GM18909 (cell line): Measurements from ENCODE around the gene TMPO.
"Not testable (repeated sequence)": the region's sequence is repeated elsewhere in the genome, so short reads cannot be mapped to it uniquely, and the experiment has no call there.

ENCODE experiments used
- ATAC-seq: cut with Tn5 transposase; IDR thresholded peaks from one replicate; pipeline ENCODE4 v1.9.1; 2021; ENCODE audit warnings: mild to moderate bottlenecking; ENCODE audit not compliant: unreplicated experiment, poor library complexity

Gene TMPO, protein sequence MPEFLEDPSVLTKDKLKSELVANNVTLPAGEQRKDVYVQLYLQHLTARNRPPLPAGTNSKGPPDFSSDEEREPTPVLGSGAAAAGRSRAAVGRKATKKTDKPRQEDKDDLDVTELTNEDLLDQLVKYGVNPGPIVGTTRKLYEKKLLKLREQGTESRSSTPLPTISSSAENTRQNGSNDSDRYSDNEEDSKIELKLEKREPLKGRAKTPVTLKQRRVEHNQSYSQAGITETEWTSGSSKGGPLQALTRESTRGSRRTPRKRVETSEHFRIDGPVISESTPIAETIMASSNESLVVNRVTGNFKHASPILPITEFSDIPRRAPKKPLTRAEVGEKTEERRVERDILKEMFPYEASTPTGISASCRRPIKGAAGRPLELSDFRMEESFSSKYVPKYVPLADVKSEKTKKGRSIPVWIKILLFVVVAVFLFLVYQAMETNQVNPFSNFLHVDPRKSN

DNA sequence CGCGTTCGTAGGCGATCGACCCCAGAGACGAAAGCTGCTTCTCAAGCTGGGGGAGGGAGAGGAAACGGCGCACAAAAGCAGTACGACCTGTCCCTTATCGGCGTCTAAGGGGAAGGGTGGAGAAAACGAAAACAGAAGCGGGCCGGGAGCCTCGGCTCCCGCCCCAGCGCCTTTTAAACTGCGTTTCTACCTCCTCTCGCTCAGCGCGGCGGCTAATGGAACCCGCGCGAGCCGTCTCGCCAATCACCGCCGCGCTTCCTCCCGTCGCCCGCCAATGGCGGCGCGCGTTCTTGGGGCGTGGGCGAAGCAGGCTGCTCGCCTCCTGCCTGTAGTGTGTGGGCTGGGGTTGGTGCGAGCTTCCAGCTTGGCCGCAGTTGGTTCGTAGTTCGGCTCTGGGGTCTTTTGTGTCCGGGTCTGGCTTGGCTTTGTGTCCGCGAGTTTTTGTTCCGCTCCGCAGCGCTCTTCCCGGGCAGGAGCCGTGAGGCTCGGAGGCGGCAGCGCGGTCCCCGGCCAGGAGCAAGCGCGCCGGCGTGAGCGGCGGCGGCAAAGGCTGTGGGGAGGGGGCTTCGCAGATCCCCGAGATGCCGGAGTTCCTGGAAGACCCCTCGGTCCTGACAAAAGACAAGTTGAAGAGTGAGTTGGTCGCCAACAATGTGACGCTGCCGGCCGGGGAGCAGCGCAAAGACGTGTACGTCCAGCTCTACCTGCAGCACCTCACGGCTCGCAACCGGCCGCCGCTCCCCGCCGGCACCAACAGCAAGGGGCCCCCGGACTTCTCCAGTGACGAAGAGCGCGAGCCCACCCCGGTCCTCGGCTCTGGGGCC is at the start of gene TMPO:
Gene TMPO (plus strand): TSS at position 304 of the 824 bp plus-strand sequence. CDS start 278 bp downstream, at position 582.
- peak; percentile 85 for ATAC-seq

DNA sequence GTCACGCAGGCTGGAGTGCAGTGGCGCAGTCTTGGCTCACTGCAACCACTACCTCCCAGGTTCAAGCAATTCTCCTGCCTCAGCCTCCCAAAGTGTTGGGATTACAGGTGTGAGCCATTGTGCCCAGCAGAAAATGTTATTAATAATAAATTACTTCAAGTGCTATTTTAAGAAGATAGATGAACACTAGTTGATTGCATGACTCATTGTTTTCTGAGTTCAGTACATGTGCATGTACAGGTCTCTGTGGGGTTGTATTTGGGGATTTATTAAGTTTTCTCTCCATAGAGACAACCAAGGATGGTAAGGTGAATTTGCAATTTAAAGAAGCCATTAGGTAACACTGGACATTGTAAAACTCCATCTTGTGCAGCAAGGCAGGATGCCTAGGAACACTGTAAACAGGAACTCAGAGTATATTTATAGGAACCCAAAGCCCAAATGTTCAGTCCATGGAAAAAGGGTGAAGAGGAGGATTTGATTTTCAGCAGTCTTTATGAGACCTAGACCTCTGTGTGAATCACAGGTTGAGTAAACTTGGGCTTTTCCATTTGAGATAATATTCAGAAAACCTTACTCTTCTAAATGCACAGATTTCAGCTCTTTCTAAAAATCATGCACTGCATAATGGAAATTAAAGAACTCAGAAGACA is 49.3 kb upstream of the TMPO start:
- ATAC-seq, result no peak

DNA sequence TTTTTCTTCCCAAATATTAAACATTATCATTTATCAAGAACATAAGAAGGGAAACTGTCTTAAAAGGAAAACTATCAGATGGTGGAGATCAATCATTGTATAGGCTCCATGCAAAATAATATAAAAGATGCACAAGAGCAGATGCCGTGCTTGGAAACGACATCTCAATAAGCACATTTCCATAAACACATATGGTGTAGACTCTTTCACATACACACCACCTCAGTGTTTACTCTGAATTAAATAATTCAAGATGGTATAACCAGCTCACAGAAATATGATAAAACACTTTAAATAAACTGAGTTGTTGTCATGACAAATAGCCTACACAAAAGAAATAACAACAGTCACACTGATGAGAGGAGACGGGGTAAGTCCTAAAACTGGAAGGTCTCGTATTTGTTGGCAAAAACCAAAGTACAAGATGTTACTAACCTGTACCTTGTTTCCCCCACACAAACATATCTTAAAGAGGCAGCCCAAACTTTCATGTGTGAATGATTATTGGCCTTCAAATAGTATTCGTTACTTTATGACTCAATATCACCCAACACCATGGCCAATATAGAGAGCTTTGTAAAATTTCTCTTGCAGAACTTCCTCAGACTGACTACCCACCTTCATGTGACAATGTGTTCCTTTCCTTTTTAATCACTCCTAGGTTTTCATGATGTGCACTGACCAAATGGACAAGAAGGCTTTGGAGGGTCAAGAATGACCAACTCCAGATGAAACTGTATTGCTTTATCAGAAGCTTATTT is 48.6 kb upstream of the TMPO start:
- no peak for ATAC-seq

DNA sequence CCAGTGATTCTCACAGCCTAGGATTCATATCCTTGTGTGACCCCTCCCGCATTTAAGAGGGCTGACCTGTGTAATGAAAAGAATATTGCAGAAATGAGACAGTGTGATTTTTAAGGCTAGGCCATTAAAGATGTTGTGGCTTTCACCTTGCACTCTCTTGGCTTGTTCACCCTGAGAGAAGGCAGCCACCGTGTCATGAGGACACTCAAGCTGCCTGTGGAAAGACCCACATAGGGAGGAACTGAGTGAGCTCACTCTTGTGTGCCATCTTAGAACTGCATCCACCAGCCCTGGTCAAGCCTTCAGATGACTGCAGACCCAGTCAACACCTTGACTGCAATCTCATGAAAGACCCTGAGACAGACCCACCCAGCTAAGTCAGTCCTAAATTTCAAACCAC is 46.3 kb upstream of the TMPO start:
- ATAC-seq, result no peak

DNA sequence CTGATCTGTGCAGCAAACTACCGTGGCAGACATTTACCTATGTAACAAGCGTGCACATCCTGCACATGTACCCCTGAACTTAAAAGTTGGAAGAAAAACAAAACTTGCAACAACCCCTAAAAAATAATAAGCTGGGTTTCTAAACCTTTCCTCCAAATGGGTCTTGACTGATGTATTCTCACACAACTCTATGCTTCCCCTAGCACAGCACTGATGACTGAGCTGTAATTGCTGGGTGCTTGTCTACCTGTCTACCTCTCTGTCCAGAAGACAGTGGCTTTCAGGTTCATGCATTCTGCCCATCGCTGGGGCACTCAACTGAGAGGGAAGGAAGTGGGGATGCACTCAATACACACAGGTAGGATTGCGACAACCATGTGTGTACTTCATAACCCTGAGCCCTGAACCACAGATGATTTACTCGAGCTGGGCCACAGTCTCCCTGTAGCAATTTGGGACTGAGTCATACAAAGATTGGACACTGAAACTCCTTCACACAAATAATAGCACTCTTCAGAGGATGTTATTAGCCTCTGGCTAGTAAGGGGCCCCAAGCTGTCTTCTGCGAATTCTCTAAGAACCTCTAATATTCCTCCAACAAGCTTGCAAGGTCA is 44.8 kb upstream of the TMPO start:
- peak; percentile 54 for ATAC-seq

DNA sequence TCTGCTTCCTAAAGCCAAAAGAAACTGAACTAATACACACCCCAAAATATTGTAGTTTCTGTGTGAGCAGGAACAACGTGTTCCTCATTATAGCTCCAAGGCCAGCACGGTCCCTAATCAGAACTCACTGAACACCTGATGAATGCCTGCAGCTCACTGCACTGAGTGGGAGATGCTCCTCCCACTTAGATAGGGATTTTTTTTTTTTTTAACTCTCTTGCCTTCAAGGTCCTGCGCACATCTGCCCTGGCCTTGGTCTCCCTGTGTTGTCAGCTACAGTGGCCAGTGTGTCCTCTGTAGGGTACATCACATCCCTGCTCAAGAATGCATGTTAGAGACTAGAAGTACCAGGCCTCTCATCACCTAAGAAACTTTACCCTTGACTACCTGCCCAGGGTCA is 44.3 kb upstream of the TMPO start:
- no peak for ATAC-seq

DNA sequence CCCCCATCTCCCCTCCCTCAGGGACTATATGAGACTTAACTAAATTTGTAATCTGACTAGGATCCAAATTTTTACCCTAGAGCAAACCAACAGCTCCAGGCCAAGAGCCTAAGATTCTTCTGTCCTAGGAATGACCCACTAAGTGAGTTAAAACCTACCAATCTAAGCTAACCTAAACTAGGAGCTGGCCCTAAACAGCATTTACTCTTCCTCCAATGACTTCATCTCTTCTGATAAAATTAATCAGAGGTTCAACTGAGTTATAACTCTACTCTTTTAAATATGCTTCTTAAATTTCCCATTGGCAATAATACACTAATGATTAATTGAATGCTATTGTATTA is 39.9 kb upstream of the TMPO start:
- no peak for ATAC-seq

DNA sequence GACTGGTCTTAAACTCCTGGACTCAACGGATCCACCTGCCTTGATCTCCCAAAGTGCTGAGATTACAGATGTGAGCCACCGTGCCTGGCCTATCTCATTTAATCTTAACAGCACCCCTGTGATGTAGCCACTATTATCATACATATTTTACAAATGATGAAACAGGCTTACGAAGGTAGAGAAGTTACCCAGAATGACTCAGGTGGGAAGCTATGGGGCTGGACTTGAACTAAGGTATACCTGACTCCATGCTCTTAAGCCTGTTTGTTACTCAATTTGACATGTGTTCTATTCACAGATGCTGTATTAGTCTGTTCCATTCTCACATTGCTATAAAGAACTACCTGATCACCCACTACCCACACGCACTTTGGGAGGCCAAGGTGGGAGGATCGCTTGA is 36.8 kb upstream of the TMPO start:
- ATAC-seq, result no peak

DNA sequence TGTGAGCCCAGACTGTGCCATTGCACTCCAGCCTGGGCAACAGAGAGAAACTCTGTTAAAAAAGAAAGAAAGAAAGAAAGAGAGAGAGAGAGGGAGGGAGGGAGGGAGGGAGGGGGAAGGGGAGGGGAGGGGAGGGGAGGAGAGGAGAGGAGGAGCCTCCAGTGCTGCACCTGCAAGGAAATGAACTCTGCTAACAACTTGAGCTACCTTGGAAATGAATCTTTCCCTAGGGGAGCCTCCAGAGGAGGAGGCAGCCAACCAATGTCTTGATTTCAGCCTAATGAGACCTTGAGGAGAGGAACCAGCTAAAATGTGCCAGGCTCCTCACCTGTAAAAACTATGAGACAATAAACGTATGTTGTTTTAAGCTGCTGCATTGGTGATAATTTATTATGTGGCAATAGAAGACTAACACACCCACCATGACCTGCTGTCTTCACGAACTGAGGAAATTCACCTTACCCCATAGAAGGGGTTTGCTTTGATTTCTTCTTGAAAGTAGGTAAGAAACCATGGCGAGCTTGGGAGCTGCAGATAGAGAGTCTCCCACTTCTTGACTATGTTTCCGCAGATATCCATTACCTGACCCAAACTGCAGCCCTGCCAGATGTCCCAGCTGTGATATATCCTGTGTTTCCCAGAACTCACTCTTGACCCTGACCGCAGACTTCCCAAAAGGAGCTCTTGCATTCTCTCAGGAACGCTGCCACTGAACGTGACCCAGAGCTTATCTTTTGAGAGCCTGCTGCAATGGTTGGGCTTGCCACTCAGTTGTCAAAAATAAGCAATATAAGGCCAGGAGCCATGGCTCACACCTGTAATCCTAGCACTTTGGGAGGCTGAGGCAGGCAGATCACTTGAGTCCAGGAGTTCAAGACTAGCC is 31.5 kb upstream of the TMPO start:
- ATAC-seq, result no peak

DNA sequence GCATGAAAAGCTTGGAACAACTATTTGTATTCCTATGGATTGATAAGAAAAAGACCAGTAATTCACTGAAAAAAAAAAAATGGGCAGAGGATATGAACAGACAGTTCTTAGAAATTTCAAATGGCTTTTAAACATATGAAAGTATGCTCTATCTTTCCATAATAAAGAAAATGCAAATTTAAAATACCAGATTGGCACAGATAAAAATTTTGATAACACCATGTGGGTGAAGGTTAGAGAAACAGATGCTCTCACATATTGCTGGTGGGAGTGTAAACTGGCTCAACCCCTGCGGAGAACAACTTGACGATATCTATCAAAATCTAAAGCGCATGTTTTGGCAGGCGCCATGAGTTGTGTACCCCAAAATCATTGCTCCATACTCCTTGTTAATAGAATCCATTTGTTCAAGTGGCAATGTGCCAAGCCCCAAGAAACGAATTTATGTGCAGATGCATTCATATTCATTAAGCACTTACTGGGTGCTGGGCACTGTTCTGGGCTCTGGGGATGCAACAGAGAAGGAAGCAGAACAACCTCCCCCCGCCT is 29.5 kb upstream of the TMPO start:
- no peak for ATAC-seq

DNA sequence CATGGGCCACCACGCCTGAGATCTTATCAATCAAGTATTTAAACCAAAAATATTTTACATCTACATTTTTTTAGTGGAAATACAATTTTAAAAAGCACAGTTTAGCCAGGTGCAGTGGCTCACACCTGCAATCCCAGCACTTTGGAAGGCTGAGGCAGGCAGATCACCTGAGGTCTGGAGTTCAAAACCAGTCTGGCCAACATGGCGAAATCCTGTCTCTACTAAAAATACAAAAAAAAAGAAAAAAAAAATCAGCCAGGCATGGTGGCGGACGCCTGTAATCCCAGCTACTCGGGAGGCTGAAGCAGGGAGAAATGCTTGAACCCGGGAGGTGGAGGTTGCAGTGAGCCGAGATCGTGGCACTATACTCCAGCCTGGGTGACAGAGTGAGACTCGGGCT is 27.0 kb upstream of the TMPO start:
- not testable (repeated sequence) for ATAC-seq

DNA sequence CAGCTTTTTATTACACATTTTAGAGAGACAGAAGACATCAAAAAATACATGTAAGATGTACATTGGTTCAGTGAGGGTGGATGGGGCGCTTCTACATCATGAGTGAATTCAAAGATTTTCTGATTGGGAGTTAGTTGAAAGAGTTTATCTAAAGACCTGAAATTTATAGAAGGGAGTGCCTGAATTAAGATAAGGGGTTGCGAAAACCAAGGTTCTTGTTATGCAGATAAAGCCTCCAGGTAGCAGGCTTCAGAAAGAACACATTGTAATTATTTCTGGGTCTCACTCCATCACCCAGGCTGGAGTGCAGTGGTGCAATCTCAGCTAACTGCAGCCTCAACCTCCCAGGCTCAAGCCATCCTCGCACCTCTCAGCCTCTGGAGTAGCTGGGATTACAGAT is 26.2 kb upstream of the TMPO start:
- ATAC-seq, result no peak

DNA sequence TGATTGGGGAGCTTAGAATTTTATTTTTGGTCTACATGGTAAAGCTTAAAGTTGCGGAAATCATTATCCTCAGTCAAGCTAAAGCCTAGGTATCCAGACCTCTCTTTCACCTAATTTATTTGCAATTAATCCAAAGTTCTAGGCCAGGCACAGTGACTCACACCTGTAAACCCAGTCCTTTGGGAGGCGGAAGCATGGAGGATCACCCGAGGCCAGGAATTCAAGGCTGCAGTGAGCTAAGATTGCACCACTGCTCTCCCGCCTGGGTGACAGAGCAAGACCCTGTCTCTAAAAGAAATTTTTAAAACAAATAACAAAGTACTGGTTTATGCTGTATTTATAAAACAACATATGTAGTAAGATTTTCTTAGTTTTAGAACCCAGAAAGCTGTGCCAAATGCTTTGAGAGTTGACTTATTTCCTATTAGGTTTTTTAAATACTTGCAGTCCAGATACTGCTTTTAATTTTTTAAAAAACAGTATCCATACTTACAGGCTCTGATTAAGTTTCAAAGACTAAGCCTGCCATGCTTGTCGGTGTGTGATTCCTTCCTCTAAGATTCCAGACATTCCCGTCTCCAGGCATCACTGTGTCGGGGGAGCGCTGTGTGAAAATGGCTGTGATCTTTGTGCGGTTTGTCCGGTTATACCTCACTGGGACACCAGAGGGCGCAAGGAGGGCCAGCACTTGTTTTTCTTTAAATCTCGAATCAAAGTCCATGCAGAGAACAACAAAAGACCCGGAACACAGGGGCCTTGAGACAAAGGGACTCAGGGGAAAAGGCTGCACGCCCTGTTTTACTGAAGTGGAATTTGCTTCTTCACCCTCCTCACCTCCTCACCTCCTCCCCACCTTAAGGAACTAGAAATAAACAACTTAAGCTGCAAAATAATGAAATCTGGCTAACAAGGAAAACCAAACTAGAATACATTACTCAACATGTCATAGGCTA is 24.6 kb upstream of the TMPO start:
- ATAC-seq, result peak; percentile 95

DNA sequence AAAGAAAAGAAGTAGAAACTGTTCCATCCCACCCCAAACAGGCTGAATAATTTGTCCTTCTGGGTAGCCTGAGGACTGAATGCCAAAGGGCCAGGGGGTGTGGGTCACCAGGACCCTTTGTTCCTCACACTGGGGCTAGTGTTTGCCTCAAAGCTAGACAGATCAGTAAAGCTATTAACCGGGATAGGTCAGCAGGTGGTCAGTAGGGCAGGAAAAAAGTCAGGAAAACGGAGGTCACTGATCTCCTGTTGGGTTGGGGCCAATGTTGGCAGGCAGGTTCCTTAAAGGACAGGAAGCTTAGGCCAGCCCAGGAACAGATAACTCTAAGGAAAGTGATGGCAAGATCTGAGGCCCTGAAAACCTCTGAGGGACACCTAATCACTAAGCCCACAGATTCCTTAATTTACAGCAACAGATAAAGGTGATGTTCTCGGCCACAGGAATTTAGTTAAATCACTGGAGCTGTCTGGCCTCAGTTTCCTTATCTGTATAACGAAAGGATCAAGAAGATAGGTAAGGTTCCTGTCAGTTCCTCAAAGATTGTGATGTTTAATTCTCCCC is 22.7 kb upstream of the TMPO start:
- no peak for ATAC-seq

DNA sequence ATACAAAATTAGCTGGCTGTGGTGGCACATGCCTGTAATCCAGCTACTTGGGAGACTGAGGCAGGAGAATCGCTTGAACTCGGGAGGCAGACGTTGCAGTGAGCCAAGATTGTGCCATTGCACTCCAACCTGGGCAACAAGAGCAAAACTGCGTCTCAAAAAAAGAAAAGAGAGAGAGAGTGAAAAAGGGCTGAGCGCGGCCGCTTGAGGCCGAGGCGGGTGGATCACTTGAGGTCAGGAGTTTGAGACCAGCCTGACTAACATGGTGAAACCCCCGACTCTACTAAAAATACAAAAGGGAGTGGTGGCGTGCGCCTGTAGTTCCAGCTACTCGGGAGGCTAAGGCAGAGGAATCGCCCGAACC is 14.1 kb upstream of the TMPO start:
- not testable (repeated sequence) for ATAC-seq

DNA sequence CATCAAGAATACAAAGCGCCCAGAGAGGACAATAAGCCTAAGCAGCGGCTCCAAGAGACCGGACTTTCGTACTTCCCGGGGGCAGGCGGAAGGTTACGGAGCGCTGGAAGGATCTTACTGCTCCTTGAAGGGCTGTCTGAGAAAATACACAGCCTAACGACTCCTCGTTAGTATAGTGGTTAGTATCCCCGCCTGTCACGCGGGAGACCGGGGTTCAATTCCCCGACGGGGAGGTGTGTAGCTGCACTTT is 12.1 kb upstream of the TMPO start:
- peak; percentile 65 for ATAC-seq

DNA sequence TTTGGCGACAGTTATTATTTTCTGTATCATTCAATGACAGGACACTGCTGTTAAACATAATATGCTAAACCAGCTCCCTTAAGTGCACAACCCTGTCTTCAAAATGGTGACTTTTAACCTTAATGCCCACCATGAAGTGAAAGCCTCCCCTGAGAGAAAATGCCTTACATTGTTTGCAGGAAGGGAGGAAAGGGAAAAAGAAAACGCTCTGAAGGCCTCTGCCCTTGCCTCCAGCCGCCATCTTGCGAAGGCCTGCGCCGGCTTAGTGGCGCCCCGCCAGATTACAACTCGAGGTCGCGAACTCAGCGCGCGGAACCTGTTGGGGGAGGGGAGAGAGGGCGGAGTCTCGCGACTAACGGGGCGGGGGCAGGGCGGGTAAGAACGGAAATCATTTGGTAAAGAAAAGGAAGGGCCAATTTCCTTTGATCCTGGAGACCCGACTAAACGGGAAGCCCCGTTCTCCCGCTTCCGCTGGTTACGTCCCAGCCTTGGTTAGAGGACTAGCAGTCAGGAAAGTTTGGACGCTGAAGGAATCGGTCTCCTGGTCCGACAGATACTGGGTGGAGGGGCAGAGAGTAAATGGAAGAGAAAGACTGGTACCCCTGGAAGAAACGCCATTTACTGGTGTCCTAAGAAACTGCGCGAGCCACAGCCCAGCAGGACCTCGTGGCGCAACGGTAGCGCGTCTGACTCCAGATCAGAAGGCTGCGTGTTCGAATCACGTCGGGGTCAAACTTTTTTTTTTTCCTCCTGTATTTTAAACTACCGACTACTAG is 11.6 kb upstream of the TMPO start:
- ATAC-seq, result peak; percentile 76
